Measurements from ENCODE around the gene ZFYVE16.
"Not testable (repeated sequence)": the region's sequence is repeated elsewhere in the genome, so short reads cannot be mapped to it uniquely, and the experiment has no call there.

ZFYVE16 gene

GRCh38 chr5:80492741-80493140, 84.9 kb downstream of the ZFYVE16 start:
- peak overlapping the region; percentile 15; the same call in 1 of the 2 replicates for H3K27ac ChIP-seq
- TF ChIP-seq CTCF (conservative IDR thresholded peaks at IDR 0.05), result no peak
- TF ChIP-seq ZFX (IDR thresholded peaks at IDR 0.05), result no peak

GRCh38 chr5:80493443-80493842, 85.6 kb downstream of the ZFYVE16 start:
- not testable (repeated sequence) for H3K27ac ChIP-seq

GRCh38 chr5:80495891-80496290, 88.0 kb downstream of the ZFYVE16 start:
- TF ChIP-seq CTCF (conservative IDR thresholded peaks at IDR 0.05) (no peak), ZFX (IDR thresholded peaks at IDR 0.05) (no peak)
- no peak overlapping the region for H3K27ac ChIP-seq

GRCh38 chr5:80502800-80503199, 94.9 kb downstream of the ZFYVE16 start:
- TF ChIP-seq CTCF (conservative IDR thresholded peaks at IDR 0.05), result no peak
- TF ChIP-seq ZFX (IDR thresholded peaks at IDR 0.05), result no peak
- no peak overlapping the region for H3K27ac ChIP-seq

GRCh38 chr5:80503641-80504040, 95.8 kb downstream of the ZFYVE16 start:
- TF ChIP-seq CTCF (conservative IDR thresholded peaks at IDR 0.05) (no peak), ZFX (IDR thresholded peaks at IDR 0.05) (no peak)
- H3K27ac ChIP-seq, result no peak overlapping the region

- H3K27ac ChIP-seq, result no peak overlapping the region
- TF ChIP-seq ZFX (IDR thresholded peaks at IDR 0.05) (no peak), CTCF (conservative IDR thresholded peaks at IDR 0.05) (no peak)
Measured at GRCh38 chr5:80504833-80505232, 97.0 kb downstream of the ZFYVE16 start.

- no peak for TF ChIP-seq CTCF (conservative IDR thresholded peaks at IDR 0.05)
- no peak for TF ChIP-seq ZFX (IDR thresholded peaks at IDR 0.05)
- H3K27ac ChIP-seq, result no peak overlapping the region
Measured at GRCh38 chr5:80507663-80508062, 99.8 kb downstream of the ZFYVE16 start.

GRCh38 chr5:80508844-80509243, 101.0 kb downstream of the ZFYVE16 start:
- no peak overlapping the region for H3K27ac ChIP-seq
- TF ChIP-seq CTCF (conservative IDR thresholded peaks at IDR 0.05) (no peak), ZFX (IDR thresholded peaks at IDR 0.05) (no peak)

Data from C4-2B (cell line).